Measurements from ENCODE around the gene TUBA4B.

The TUBA4B gene

DNA sequence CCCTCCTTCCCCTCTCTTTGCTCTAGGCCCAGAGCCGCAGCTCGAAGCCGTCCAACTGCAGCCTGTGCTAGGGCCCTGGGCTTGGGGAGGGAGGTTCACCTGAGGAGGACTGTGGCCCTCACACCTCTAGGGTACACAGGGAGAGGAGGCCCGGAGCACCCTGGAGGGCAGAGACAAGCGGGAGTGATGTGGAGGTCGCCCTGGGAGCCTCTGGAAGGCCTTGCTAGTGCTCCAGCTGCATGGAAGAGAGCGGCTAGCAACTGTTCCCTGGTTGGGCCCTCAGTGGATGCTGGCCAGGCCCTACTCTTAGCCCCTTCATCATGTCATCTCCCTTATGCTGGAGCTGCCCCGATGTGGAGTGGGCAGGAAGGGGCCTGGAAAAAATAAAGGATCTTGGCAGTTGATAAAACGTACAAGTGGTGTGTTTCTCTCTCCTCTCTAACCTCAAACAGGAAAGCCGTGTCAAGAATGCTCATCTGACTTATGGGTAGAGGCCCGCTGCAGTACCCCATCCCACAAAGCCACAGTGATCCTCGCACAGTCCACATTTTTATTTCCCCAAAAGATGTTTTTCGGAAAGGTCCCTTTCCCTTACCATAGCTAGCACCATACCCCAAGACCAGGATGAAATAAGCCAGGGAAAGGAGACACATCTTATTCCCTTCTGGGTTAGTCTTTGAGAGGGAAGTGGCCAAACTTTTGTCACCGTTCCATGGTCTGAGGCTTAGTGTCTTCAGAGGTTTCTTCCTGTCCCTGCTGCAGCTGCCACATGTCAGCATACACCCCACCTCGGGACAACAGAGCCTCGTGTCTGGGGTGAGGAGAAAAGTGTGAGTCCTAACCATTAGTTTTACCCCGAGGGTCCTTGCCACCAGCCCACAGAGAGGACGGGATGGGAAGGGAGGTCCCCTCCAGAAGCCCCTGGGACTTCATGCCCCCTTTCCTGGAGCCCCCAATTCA, 43.5 kb upstream of the TUBA4B start:
- no peaks in the 10 kb centered on the region for H3K36me3 ChIP-seq (ENCODE audit: insufficient read depth)
- H3K27ac ChIP-seq: no peak overlapping the region
- H3K27me3 ChIP-seq (ENCODE audit: insufficient read depth, low read depth): no peaks in the 10 kb centered on the region
- no peak overlapping the region for H3K4me2 ChIP-seq
- no peaks in the 10 kb centered on the region for H3K79me2 ChIP-seq (ENCODE audit: insufficient read depth, low read depth)
- no peak overlapping the region for H2AFZ ChIP-seq (ENCODE audit: low read depth)
- no peaks in the 10 kb centered on the region for H4K20me1 ChIP-seq (ENCODE audit: insufficient read depth)
- no peak overlapping the region for H3K9ac ChIP-seq
- peaks cover 18% of the 10 kb centered on the region for H3K4me1 ChIP-seq (ENCODE audit: low read depth, poor library complexity, severe bottlenecking)
- TF ChIP-seq, protein P1, sequence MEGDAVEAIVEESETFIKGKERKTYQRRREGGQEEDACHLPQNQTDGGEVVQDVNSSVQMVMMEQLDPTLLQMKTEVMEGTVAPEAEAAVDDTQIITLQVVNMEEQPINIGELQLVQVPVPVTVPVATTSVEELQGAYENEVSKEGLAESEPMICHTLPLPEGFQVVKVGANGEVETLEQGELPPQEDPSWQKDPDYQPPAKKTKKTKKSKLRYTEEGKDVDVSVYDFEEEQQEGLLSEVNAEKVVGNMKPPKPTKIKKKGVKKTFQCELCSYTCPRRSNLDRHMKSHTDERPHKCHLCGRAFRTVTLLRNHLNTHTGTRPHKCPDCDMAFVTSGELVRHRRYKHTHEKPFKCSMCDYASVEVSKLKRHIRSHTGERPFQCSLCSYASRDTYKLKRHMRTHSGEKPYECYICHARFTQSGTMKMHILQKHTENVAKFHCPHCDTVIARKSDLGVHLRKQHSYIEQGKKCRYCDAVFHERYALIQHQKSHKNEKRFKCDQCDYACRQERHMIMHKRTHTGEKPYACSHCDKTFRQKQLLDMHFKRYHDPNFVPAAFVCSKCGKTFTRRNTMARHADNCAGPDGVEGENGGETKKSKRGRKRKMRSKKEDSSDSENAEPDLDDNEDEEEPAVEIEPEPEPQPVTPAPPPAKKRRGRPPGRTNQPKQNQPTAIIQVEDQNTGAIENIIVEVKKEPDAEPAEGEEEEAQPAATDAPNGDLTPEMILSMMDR (conservative IDR thresholded peaks at IDR 0.05; ENCODE audit: low read depth, low read length): no peak
- H3K4me3 ChIP-seq (IDR thresholded peaks at IDR 0.05; ENCODE audit: insufficient read depth, low read depth, low read length): no peak overlapping the region

DNA sequence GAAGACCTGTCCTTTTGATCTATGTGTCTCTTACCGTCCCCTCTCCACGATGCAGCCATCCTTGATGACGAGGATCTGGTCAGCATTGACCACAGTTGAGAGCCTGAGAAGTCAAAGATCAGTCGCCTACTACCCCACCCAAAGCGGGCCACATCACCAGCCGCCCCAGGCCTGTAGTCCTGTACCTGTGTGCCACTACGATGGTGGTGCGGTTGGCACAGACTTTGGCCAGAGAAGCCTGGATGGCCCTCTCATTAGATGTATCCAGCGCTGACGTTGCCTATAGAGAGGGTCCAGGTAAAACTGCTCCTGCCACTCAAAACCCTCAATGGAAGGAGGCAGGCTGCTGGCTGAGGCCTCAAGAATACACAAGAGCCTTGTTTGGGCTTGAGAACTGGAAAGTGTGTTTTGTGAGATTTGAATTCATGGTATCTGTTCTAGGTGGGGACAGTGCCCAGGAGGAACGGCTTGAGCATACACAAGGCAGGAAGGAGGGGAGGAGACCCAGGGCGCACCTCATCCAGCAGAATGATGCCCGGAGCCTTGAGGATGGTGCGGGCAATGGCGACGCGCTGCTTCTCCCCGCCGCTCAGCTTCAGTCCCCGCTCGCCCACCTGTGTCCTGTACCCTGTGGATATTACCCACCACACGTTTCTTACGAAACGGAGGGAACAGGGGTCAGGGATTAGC, 42.7 kb upstream of the TUBA4B start:
- H3K9ac ChIP-seq: no peak overlapping the region
- TF ChIP-seq, protein P1 (conservative IDR thresholded peaks at IDR 0.05; ENCODE audit: low read depth, low read length): no peak
- H4K20me1 ChIP-seq (ENCODE audit: insufficient read depth): no peaks in the 10 kb centered on the region
- H3K4me1 ChIP-seq (ENCODE audit: low read depth, poor library complexity, severe bottlenecking): peaks cover 15% of the 10 kb centered on the region
- no peaks in the 10 kb centered on the region for H3K27me3 ChIP-seq (ENCODE audit: insufficient read depth, low read depth)
- no peak overlapping the region for H3K4me3 ChIP-seq (IDR thresholded peaks at IDR 0.05; ENCODE audit: insufficient read depth, low read depth, low read length)
- H3K27ac ChIP-seq: no peak overlapping the region
- no peak overlapping the region for H3K4me2 ChIP-seq
- H3K79me2 ChIP-seq (ENCODE audit: insufficient read depth, low read depth): no peaks in the 10 kb centered on the region
- H3K36me3 ChIP-seq (ENCODE audit: insufficient read depth): no peaks in the 10 kb centered on the region
- H2AFZ ChIP-seq (ENCODE audit: low read depth): no peak overlapping the region

DNA sequence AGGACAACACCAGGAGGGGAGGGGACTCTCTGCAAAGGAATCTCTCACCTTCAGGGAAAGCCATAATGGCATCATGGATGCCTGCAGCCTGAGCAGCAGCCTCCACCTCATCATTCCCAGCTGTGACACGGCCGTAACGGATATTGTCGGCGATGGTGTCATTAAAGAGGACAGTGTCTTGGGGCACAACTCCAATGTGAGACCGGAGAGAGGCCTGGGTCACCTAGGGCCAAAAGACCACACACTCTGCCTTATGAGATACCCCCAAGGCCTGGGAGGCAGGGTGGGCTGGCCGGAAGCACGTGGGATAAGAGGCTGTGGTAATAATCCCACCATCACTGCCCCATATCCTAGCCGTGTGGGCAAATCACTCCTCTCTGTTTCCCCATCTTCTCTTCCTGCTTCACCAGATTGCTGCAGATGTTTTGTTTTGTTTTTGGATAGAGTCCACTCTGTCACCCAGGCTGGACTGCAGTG, 42.1 kb upstream of the TUBA4B start:
- no peak overlapping the region for H3K27ac ChIP-seq

DNA sequence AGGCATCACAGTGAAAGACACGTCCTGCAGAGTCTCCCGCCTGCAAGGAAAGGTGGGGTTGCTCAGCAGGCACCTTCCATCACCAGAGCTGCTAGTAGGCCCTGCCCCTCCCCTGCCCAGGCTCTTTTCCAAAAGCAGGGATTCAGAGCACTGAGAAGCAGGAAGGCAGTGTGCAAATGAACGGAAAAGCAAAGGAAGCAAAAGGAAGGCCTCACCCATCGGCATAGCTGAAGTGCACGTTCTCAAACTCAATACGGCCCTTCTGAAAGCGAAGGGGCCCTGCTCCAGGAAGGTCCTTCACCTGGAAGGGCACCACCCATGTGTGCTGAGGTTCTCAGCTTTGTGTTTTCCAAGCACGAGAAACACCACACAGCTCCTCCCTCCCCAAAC, 40.0 kb upstream of the TUBA4B start:
- H3K36me3 ChIP-seq (ENCODE audit: insufficient read depth): no peaks in the 10 kb centered on the region
- H3K4me2 ChIP-seq: no peak overlapping the region
- H3K27ac ChIP-seq: no peak overlapping the region
- H3K4me1 ChIP-seq (ENCODE audit: low read depth, poor library complexity, severe bottlenecking): peaks cover 14% of the 10 kb centered on the region
- no peaks in the 10 kb centered on the region for H3K27me3 ChIP-seq (ENCODE audit: insufficient read depth, low read depth)
- H3K9ac ChIP-seq: no peak overlapping the region
- H3K79me2 ChIP-seq (ENCODE audit: insufficient read depth, low read depth): no peaks in the 10 kb centered on the region
- no peaks in the 10 kb centered on the region for H4K20me1 ChIP-seq (ENCODE audit: insufficient read depth)
- no peak overlapping the region for H3K4me3 ChIP-seq (IDR thresholded peaks at IDR 0.05; ENCODE audit: insufficient read depth, low read depth, low read length)
- no peak overlapping the region for H2AFZ ChIP-seq (ENCODE audit: low read depth)
- TF ChIP-seq, protein P1 (conservative IDR thresholded peaks at IDR 0.05; ENCODE audit: low read depth, low read length): no peak

More for the DNA sequence above, 42.1 kb upstream of the TUBA4B start:
- H3K79me2 ChIP-seq (ENCODE audit: insufficient read depth, low read depth): no peaks in the 10 kb centered on the region
- no peaks in the 10 kb centered on the region for H4K20me1 ChIP-seq (ENCODE audit: insufficient read depth)
- no peaks in the 10 kb centered on the region for H3K36me3 ChIP-seq (ENCODE audit: insufficient read depth)
- TF ChIP-seq, protein P1 (conservative IDR thresholded peaks at IDR 0.05; ENCODE audit: low read depth, low read length): no peak
- H3K4me1 ChIP-seq (ENCODE audit: low read depth, poor library complexity, severe bottlenecking): peaks cover 9% of the 10 kb centered on the region
- H2AFZ ChIP-seq (ENCODE audit: low read depth): no peak overlapping the region
- no peak overlapping the region for H3K4me2 ChIP-seq
- no peak overlapping the region for H3K4me3 ChIP-seq (IDR thresholded peaks at IDR 0.05; ENCODE audit: insufficient read depth, low read depth, low read length)
- H3K9ac ChIP-seq: no peak overlapping the region
- H3K27me3 ChIP-seq (ENCODE audit: insufficient read depth, low read depth): no peaks in the 10 kb centered on the region
